ENCODE measurements around the gene TENM4.

TENM4 gene

DNA sequence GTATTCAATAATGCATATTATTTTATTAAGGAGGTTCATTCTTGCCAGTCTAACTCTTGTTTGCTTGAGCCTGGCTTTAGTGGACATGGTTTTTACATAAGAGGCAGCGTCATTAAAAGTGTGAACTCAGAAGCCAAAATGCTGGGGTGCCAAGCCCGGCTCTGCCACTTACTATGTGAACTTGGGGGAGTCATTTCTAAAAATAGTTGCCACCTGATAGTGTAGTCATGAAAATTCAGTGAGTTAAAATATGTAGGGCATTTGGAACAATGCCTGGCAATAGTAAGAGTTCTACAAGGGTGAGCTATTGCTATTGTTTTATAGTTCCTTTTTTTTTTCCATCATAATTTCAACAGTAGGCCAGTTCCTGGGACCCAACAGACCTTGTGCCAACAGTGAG lies 49.9 kb downstream of the TENM4 start:
- Histone ChIP-seq H3K36me3 (ENCODE audit: control insufficient read depth in 2 of 2, insufficient read depth in 1 of 2, low read length in 2 of 2) (no peaks in the 10 kb centered on the region), H3K9me3 (ENCODE audit: control insufficient read depth, insufficient read depth, low read depth, low read length) (no peaks in the 10 kb centered on the region), H3K4me3 (ENCODE audit: low read depth, low read length) (no peak overlapping the region), H3K27ac (ENCODE audit: extremely low read depth, low read depth, low read length) (no peak overlapping the region), H3K4me1 (ENCODE audit: control insufficient read depth, insufficient read depth, low read length) (no peaks in the 10 kb centered on the region)
- ChIA-PET CTCF (interaction anchor here (1.0 to 2.6 kb wide), 3 partner anchors 10 to 291 kb away, joined by 3 to 13 read pairs (median 3); no protein-coding TSS in a partner anchor), POLR2A (no interaction called here)
- no peak for TF ChIP-seq KLF1 (tag by site-specific recombination; IDR thresholded peaks at IDR 0.05)
- no peak for TF ChIP-seq ZNF510 (tag by site-specific recombination; IDR thresholded peaks at IDR 0.05; ENCODE audit: insufficient replicate concordance)
- TF ChIP-seq ZNF664 (tag by site-specific recombination; IDR thresholded peaks at IDR 0.05): no peak
- TF ChIP-seq ZNF133 (tag by site-specific recombination; IDR thresholded peaks at IDR 0.05): no peak
- no peak for TF ChIP-seq KLF10 (tag by site-specific recombination; IDR thresholded peaks at IDR 0.05)
- TF ChIP-seq, protein P1, sequence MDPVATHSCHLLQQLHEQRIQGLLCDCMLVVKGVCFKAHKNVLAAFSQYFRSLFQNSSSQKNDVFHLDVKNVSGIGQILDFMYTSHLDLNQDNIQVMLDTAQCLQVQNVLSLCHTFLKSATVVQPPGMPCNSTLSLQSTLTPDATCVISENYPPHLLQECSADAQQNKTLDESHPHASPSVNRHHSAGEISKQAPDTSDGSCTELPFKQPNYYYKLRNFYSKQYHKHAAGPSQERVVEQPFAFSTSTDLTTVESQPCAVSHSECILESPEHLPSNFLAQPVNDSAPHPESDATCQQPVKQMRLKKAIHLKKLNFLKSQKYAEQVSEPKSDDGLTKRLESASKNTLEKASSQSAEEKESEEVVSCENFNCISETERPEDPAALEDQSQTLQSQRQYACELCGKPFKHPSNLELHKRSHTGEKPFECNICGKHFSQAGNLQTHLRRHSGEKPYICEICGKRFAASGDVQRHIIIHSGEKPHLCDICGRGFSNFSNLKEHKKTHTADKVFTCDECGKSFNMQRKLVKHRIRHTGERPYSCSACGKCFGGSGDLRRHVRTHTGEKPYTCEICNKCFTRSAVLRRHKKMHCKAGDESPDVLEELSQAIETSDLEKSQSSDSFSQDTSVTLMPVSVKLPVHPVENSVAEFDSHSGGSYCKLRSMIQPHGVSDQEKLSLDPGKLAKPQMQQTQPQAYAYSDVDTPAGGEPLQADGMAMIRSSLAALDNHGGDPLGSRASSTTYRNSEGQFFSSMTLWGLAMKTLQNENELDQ (tag by site-specific recombination; IDR thresholded peaks at IDR 0.05; ENCODE audit: low read depth): no peak
- TF ChIP-seq, protein P2, sequence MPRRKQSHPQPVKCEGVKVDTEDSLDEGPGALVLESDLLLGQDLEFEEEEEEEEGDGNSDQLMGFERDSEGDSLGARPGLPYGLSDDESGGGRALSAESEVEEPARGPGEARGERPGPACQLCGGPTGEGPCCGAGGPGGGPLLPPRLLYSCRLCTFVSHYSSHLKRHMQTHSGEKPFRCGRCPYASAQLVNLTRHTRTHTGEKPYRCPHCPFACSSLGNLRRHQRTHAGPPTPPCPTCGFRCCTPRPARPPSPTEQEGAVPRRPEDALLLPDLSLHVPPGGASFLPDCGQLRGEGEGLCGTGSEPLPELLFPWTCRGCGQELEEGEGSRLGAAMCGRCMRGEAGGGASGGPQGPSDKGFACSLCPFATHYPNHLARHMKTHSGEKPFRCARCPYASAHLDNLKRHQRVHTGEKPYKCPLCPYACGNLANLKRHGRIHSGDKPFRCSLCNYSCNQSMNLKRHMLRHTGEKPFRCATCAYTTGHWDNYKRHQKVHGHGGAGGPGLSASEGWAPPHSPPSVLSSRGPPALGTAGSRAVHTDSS (tag by site-specific recombination; IDR thresholded peaks at IDR 0.05): no peak
- TF ChIP-seq ZNF157 (tag by site-specific recombination; IDR thresholded peaks at IDR 0.05): no peak
- no peak for TF ChIP-seq ZNF76 (tag by site-specific recombination; IDR thresholded peaks at IDR 0.05; ENCODE audit: borderline replicate concordance, low read depth)
- TF ChIP-seq REST (tag by site-specific recombination; IDR thresholded peaks at IDR 0.05): no peak
- TF ChIP-seq, protein P3, sequence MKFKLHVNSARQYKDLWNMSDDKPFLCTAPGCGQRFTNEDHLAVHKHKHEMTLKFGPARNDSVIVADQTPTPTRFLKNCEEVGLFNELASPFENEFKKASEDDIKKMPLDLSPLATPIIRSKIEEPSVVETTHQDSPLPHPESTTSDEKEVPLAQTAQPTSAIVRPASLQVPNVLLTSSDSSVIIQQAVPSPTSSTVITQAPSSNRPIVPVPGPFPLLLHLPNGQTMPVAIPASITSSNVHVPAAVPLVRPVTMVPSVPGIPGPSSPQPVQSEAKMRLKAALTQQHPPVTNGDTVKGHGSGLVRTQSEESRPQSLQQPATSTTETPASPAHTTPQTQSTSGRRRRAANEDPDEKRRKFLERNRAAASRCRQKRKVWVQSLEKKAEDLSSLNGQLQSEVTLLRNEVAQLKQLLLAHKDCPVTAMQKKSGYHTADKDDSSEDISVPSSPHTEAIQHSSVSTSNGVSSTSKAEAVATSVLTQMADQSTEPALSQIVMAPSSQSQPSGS (tag by site-specific recombination; IDR thresholded peaks at IDR 0.05; ENCODE audit: low read depth): no peak
- TF ChIP-seq, protein P4, sequence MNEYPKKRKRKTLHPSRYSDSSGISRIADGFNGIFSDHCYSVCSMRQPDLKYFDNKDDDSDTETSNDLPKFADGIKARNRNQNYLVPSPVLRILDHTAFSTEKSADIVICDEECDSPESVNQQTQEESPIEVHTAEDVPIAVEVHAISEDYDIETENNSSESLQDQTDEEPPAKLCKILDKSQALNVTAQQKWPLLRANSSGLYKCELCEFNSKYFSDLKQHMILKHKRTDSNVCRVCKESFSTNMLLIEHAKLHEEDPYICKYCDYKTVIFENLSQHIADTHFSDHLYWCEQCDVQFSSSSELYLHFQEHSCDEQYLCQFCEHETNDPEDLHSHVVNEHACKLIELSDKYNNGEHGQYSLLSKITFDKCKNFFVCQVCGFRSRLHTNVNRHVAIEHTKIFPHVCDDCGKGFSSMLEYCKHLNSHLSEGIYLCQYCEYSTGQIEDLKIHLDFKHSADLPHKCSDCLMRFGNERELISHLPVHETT (tag by site-specific recombination; IDR thresholded peaks at IDR 0.05): no peak
- TF ChIP-seq ZNF155 (tag by site-specific recombination; IDR thresholded peaks at IDR 0.05): no peak
- no peak for TF ChIP-seq ZNF626 (tag by site-specific recombination; IDR thresholded peaks at IDR 0.05)
- TF ChIP-seq ZBTB21 (tag by site-specific recombination; IDR thresholded peaks at IDR 0.05): no peak
- TF ChIP-seq ZNF561 (tag by site-specific recombination; IDR thresholded peaks at IDR 0.05; ENCODE audit: borderline replicate concordance): no peak
- TF ChIP-seq ZNF530 (tag by site-specific recombination; IDR thresholded peaks at IDR 0.05; ENCODE audit: low read depth): no peak
- no peak for TF ChIP-seq MEIS1 (CRISPR knock-in tag; IDR thresholded peaks at IDR 0.05; ENCODE audit: borderline replicate concordance)
- TF ChIP-seq, protein P5, sequence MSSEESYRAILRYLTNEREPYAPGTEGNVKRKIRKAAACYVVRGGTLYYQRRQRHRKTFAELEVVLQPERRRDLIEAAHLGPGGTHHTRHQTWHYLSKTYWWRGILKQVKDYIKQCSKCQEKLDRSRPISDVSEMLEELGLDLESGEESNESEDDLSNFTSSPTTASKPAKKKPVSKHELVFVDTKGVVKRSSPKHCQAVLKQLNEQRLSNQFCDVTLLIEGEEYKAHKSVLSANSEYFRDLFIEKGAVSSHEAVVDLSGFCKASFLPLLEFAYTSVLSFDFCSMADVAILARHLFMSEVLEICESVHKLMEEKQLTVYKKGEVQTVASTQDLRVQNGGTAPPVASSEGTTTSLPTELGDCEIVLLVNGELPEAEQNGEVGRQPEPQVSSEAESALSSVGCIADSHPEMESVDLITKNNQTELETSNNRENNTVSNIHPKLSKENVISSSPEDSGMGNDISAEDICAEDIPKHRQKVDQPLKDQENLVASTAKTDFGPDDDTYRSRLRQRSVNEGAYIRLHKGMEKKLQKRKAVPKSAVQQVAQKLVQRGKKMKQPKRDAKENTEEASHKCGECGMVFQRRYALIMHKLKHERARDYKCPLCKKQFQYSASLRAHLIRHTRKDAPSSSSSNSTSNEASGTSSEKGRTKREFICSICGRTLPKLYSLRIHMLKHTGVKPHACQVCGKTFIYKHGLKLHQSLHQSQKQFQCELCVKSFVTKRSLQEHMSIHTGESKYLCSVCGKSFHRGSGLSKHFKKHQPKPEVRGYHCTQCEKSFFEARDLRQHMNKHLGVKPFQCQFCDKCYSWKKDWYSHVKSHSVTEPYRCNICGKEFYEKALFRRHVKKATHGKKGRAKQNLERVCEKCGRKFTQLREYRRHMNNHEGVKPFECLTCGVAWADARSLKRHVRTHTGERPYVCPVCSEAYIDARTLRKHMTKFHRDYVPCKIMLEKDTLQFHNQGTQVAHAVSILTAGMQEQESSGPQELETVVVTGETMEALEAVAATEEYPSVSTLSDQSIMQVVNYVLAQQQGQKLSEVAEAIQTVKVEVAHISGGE (tag by site-specific recombination; conservative IDR thresholded peaks at IDR 0.05; ENCODE audit: low read depth): no peak
